Fibroblast of peridontal ligament (primary cell): ENCODE results near the gene BOLA3.
"Not testable (repeated sequence)": the region's sequence is repeated elsewhere in the genome, so short reads cannot be mapped to it uniquely, and the experiment has no call there.

ENCODE experiments used
- DNase-seq: peaks from one replicate; pipeline ENCODE4 v3.0.0-alpha.2; 2010; ENCODE audit errors: extremely low read depth

Gene BOLA3, protein sequence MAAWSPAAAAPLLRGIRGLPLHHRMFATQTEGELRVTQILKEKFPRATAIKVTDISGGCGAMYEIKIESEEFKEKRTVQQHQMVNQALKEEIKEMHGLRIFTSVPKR

GRCh38 chr2:74147727-74148456, at the start of gene BOLA3:
BOLA3 (minus strand) TSS chr2:74147912; CDS start chr2:74147874, 38 bp downstream.
- DNase-seq = peak; percentile 58

- DNase-seq = no peak
These were observed 49.3 kb upstream of the BOLA3 start for GRCh38 chr2:74197049-74197448.

GRCh38 chr2:74194799-74195198, 47.1 kb upstream of the BOLA3 start:
- no peak for DNase-seq

GRCh38 chr2:74191596-74192380, 44.1 kb upstream of the BOLA3 start:
- DNase-seq = no peak

- no peak for DNase-seq
These were observed 41.0 kb upstream of the BOLA3 start for GRCh38 chr2:74188696-74189095.

DNA sequence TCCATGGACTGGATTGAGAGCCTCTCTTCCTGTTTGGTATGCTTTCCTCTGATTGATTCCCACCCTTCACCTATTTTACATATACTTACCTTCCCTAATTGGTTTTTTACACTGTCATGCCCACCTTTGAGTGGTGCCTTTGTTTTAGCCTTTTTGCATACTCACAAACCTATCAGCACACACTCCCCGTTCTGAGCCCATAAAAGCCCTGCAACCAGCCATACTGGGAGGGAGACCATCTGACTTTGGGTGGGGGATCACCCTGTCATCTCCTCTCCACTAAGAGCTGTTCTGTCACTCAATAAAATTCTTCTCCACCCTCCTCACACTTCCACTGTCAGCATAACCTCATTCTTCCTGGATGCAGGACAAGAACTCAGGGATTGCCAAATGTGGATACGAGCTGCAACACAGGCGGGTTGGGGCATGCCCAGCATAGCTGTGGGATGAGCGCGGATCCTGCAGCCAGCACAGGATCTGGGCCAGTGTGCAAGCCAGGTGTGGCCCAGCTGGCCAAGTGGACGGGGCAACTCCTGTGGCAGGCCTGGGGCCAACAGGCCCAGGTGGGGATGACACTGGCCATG, 40.4 kb upstream of the BOLA3 start:
- peak; percentile 66 for DNase-seq

GRCh38 chr2:74186706-74187105, 39.0 kb upstream of the BOLA3 start:
- not testable (repeated sequence) for DNase-seq

- no peak for DNase-seq
These were observed 38.3 kb upstream of the BOLA3 start for GRCh38 chr2:74186038-74186437.

DNA sequence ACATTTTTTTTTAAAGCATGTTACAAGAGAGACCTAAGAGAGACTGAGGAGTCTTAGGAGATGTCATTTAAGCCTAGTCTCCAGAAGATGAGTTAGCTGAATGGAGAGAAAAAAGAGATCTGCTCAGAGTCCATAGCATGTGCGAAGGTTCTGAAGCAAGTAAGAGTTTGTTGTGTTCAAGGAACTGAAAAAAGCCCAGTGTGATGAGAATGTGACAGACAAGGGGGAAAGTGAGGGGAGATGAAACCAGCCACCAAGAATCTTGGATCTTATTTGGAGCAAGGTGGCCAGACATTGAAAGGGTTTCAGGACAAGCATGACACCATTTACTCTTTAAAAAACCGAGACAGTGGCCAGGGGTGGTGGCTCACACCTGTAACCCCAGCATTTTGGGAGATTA, 36.2 kb upstream of the BOLA3 start:
- DNase-seq = no peak

GRCh38 chr2:74181739-74182138, 34.0 kb upstream of the BOLA3 start:
- peak; percentile 18 for DNase-seq

DNA sequence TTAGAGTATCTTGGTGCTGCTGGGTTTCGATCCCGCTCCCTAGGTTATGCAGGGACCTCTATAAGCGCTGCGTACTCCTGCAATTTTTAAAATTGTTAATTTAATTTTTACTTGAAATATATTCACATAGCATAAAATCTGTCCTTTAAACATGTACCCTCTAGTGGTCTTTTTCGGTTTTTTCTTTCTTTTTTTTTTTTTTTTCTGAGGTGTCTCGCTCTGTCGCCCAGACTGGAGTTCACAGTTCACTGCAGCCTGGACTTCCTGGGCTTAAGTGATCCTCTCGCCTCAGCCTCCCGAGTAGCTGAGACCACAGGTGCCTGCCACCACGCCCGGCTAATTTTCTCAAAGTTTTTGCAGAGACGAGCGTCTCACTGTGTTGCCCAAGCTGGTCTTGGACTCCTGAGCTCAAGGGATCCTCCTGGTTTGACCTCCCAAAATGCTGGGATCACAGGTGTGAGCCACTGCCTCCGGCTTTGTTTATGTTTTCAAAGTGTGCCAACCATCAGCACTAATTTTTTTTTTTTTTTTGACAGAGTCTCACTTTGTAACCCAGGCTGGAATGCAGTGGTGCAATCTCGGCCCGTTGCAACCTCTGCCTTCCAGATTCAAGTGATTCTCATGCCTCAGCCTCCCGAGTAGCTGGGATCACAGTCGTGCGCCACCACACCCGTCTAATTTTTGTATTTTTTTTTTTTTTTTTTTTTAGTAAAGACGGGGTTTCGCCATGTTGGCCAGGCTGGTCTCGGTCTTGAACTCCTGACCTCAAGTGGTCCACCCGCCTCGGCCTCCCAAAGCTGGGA, 31.6 kb upstream of the BOLA3 start:
- DNase-seq = no peak

DNA sequence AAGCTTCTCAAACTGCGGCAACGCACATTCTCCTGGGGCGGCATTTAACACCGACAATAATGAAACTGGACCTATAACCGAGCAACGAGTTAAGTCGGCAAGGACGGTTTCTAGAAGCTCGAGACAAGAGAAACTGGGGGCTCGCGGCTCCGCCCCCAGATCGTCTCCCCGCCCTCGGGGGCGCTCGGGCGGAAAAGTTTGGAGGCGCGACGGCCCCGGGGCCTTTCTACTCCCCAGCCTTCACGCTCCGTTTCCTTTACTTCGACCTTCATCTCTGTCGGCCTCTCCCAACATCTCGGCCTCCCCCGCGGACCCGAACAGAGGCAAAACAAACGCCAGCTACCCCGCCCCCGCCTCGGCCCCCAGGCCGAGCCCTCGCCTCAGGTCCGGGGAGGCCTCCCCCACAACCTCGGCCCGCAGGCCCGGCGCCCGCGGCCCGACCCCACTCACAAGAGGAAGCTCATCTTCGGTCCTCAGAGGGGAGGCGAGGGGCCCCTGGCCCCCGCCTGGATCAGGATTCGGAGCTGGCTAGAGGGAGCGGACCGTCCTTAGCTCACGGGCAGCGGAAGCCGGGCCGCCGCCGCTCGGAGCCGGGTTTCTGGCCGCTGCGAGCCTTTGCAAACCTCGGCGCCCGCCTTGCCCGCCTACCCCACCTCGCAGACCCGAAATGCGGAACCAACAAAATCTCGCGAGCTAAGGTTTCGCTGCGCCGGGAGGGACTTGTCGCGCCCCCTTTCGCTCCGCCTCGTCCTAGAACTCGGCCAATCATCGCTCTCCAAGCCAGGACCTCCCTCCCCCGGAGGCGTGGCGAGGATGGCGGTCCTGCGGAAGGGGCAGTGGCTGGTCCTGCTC, 30.7 kb upstream of the BOLA3 start, which contains the start of gene MOB1A:
MOB1A (minus strand) TSS at position 669 of the 852 bp plus-strand sequence; CDS start at position 464, 205 bp downstream.
- DNase-seq = peak; percentile 98

DNA sequence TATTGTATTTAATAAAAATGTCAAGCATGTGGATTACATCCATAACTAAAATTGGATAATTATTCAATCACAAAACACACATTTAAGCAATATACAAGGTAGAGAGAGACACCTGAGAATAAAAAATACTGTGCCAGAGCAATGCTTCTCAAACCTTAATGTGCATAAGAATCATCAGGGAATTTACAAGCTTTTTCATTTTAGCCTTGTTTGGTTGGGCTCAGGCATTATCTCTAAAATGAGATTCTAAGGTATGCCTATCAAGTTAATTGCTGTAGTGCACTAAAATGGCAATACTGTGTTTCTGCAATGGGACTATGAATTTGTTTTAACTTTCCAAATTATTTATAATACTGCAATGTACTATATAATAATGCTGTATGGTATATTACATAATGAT, 30.0 kb upstream of the BOLA3 start:
- DNase-seq = no peak

DNA sequence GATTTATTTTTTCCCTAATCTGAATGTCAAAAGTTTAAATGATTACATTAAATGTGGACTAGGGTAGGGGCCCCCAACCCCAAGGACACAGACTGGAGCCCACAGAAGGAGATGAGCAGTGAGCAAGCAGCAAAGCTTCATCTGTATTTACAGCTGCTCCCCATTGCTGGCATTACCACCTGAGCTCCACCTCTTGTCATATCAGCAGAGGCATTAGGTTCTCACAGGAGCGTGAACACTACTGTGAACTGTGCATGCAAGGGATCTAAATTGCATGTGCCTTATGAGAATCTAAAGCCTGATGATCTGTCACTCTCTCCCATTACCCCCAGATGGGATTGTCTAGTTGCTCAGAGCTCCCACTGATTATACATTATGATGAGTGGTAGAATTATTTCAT, 27.2 kb upstream of the BOLA3 start:
- DNase-seq = no peak

DNA sequence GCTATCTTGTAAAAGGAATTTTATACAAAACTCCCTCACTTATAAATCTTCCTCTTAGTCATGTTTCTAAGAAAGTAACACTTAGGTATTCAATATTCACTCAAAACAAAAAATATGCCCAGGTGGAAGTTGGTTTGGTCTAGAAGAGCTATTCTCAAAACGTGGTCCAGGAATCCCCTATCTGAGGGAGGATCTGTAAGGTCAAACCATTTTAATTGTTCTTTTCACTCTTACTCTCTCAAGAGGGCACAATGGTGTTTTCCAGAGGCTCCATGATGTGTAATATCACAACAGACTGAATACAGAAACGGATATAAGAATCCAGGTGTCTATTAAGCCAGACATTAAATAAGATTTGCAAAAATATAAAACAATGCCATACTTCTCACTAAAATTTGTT, 21.0 kb upstream of the BOLA3 start:
- DNase-seq = no peak

DNA sequence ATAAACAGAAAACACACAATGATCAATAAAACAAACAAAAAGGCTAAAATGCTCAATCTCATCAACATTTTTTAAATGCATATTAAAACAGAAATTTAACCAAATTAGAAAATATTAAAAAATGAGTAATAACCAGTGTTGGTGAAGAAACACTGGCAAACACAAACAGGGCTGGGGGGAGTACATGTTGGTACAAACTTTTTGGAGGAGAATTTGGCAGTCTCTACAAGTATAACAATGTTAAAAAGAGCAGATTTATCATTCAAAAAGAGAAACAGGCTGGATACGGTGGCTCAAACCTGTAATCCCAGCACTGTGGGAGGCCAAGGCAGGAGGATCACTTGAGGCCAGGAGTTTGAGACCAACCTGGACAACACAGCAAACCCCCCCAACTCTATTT, 17.0 kb upstream of the BOLA3 start:
- no peak for DNase-seq

DNA sequence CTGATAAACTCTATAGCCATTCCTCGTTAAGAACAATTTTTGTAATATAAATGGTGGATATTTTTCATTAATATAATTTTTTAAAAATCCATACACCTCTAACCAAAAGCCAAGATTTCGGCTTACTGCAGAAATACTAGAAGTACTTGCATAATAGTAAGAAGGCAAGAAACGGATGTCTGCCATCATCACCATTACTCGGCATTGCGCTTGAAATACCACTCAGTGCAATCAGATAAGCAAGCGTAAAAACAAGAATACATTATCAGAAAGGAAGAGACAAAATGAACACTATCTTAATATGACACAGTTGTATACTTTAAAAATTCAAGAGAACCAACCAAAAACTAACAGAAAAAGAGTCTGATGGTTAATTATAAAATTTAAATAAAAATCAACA, 15.2 kb upstream of the BOLA3 start:
- no peak for DNase-seq

DNA sequence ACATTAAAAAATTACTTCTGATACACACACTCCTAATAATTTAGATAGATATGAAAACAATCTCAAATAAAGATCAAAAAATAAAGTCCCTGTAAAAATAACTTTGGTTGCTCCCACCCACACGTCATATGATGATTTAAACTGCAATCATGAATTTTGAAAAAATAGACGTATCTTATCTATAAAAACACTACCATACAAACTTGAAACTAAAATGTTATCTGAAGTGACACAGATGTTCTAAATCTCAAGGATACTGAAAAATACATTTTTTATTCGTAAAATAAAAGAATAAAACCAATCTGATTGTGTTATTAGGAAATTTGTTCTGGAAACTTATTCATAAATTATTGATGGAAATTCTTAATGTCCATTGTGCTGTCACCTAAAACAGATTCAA, 8.1 kb upstream of the BOLA3 start:
- DNase-seq = no peak

DNA sequence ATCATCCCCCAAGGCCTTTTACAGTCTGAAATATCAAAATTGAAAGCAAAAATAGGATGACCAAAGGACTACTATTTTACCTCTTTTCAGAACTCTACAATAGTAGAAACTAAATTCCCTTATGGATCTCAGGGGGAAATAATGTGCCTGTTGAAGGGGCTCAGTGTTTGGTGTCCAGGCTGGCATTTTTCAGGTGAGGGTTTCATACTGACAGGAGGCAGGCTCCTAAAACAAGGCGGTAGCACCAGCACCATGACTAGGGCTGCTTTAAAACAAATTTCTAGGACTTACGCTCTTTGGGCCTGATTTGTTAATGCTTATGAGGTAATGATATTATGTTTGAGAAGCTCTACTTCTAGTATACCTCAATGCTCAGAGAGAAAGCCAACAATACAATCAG, 5.2 kb upstream of the BOLA3 start:
- no peak for DNase-seq

GRCh38 chr2:74149570-74150319, 2.0 kb upstream of the BOLA3 start:
- DNase-seq = no peak
